GM18519 (cell line): Measurements from ENCODE around the gene AMBP.

Experiments
- ATAC-seq: cut with Tn5 transposase; IDR thresholded peaks from one replicate; pipeline ENCODE4 v1.9.1; 2021; ENCODE audit warnings: mild to moderate bottlenecking, moderate library complexity; ENCODE audit not compliant: unreplicated experiment, low FRiP score

AMBP gene

GRCh38 chr9:114016629-114017423 is 61.3 kb downstream of the AMBP start:
- no peak for ATAC-seq

DNA sequence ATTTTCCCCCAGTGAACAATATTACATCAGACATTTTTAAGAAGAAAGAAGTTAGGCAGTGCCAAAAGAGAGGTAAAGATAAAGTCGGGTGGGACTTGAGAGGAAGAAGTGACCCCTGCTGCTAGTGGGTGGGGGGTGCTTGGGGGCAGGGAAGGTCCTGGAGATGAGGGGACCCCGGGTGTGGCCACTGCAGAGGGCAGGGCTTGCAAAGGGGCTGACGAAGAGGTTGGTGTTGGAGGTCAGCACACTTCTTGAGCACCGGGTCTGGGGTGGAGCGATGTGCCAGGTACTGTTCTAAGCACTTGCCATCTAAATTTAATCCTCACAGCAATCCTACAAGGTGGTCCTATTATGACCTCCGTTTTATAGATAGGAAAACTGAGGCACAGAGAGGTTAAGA is 62.0 kb downstream of the AMBP start:
- no peak for ATAC-seq

DNA sequence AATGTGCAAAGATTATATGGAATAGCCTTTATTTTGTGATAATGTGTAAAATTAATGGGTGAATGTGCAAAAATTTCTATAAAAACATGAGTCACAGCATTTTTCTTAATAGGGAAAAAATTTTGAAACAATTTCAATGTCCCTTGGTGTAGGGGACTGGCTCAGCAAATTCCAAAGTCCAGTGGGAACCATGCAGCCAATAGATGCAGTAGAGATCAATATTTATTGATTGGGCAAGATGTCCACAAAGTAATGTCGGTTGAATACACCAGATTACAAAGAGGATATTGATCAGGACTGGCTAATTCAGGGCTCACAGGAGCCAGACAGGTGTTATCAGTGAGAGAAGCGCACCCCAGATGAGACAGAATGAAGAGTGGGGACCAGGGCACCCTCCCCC is 62.5 kb downstream of the AMBP start:
- no peak for ATAC-seq

DNA sequence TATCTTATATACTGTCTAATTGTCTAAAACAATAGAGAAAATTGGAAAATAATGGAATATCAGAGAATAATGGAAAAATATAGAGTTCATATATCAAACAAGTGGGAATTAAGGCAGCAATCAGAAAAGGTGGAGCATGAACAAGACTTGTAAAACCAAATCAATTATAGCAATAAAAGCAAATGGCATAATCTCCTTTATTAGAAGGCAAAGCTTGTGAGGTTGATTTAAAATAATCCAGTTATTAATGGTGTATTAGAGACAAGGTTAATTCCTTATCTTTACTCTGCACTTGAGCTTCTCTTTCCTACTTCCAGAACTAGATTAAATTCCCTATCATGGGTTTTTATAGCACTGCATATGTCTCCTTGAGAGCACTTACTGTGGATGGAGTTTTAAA is 64.1 kb downstream of the AMBP start:
- no peak for ATAC-seq

- no peak for ATAC-seq
Measured at GRCh38 chr9:114012126-114012525, 66.0 kb downstream of the AMBP start.

DNA sequence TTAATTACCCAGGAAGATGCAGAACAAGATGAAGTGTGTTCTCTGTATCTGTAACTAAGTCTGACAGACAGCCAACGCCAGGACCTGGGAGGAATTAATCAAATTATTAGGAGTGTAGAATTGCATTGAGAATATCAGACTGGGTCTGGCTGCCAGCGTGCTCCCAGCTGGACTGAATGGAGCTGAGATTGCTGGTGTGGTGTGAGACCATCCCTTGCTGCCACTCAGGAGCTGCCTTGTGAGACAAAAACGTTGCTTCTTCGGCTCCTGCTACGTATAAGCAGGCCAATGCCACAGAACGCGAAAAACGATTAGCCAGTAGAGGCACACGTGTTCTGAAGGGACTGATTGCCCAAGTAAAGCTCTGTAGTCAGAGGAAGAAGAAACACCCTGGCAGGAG is 66.8 kb downstream of the AMBP start:
- ATAC-seq = no peak
